ENCODE measurements around the gene HMCN2. TPM values are rescaled to one million over a fixed set of nuclear protein-coding genes. Genes with fewer than 3 reads are reported as not detected.

HMCN2 gene
- total RNA-seq, 4 donors from 2014 or later, result 9.1 to 38.6 (median 12.5) TPM

- H3K9me3 ChIP-seq, result no peaks in the 10 kb centered on the region
- H3K27ac ChIP-seq (replicated peaks in 1 of 4), result no peak overlapping the region
- no peak overlapping the region for H3K4me3 ChIP-seq
- intact Hi-C loops (cut with DNase I), result no loop called here
- DNase-seq (ENCODE audit: extremely low spot score), result no peak
- H3K4me1 ChIP-seq, result no peaks in the 10 kb centered on the region
- no peaks in the 10 kb centered on the region for H3K27me3 ChIP-seq
- 69% methylated on average over 16 of the region's 16 CpGs for WGBS
- H3K36me3 ChIP-seq, result peaks cover 0 to 78% (median 50%) of the 10 kb centered on the region in 4 donors
- TF ChIP-seq POLR2AphosphoS5 (IDR thresholded peaks at IDR 0.05) (no peak), EP300 (IDR thresholded peaks at IDR 0.05) (no peak), CTCF (IDR thresholded peaks at IDR 0.05) (no peak), POLR2A (IDR thresholded peaks at IDR 0.05; ENCODE audit: low read depth) (no peak)
Observed at GRCh38 chr9:130483371-130483971, 217.9 kb downstream of the HMCN2 start.

Small RNAs within 50 kb of the gene (small RNA-seq; reads per million reads assigned to genes)
- 0 reads per million in 3 donors for gene RN7SL665P

Other genes with a start within 250 kb of the HMCN2 start
- gene FNBP1, start 222.6 kb upstream of the HMCN2 start, total RNA-seq, result 100 to 1,000 TPM; 177 to 317 (median 254) TPM
- 10 to 100 TPM; 19.9 to 34.7 (median 30.8) TPM for gene GPR107, start 211.9 kb upstream of the HMCN2 start, total RNA-seq
- 100 to 1,000 TPM; 100 to 206 (median 122) TPM for gene NCS1, start 93.4 kb upstream of the HMCN2 start, total RNA-seq
- gene ASS1, start 179.2 kb downstream of the HMCN2 start, total RNA-seq, result 100 to 1,000 TPM in 1 of 4 donors, 10 to 100 TPM in 3; 67.7 to 113 (median 97.1) TPM

All from esophagus muscularis mucosa (tissue), 4 donors.